HG02973 (cell line): Measurements from ENCODE around the gene CELA1.
"Not testable (repeated sequence)": the region's sequence is repeated elsewhere in the genome, so short reads cannot be mapped to it uniquely, and the experiment has no call there.

Source experiments
- ATAC-seq: cut with Tn5 transposase; IDR thresholded peaks from one replicate; pipeline ENCODE4 v1.9.1; 2021; ENCODE audit warnings: moderate library complexity; ENCODE audit not compliant: unreplicated experiment

The CELA1 gene

DNA sequence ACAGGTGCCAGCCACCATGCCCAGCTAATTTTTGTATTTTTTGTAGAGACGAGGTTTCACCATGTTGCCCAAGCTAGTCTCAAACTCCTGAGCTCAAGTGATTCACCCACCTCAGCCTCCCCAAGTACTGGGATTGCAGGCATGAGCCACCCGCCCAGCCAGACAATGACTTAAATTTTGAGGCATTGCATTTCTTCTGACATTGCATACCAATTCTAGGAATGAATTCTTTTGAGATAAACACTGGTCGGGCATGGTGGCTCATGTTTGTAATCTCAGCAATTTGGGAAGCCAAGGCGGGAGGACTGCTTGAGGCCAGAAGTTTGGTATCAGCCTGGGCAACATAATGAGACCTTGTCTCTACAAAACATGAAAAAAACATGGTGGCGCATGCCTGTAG lies 2.5 kb upstream of the CELA1 start:
- ATAC-seq, result no peak

DNA sequence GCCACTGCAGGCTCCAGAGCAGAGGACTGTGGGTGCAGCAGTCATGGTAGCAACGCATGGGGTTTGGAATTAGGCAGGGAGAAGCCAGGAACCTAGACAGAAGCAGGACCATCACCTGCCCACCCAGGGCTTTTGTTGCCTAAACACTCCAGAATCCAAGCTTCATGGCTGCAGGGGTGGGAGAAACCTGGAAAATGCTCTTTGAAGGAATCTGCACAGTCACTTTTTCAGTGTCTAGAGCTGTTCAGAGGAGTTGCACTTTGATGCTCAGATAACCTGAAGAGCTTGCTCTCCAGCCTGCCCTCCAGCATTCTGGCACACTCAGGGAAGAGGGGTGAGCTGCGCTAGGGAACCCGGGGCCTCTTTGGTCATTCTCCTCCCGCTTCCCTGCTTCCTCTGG lies 1.6 kb upstream of the CELA1 start:
- ATAC-seq, result no peak

DNA sequence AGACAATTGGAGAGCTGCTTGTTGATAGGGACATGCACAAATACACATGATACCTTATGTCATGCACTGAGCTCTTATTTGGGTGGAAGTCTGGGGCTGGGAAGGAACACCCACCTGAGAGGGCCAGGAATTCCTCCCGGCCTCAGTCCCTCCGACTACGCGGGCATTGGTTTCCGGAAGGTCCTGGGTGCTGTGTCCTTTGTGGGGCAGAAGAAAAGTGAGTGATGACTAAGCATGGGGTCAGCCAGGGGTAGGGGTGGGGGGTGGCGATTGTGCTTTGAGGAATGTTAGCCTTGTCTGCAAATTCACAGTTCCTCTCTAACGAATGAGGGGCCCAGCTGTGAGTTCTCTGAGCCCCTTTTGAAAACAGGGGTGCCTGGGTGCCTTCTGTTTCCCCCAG lies 798 bp downstream of the CELA1 start:
- no peak for ATAC-seq

GRCh38 chr12:51343201-51343600 lies 3.3 kb downstream of the CELA1 start:
- no peak for ATAC-seq

DNA sequence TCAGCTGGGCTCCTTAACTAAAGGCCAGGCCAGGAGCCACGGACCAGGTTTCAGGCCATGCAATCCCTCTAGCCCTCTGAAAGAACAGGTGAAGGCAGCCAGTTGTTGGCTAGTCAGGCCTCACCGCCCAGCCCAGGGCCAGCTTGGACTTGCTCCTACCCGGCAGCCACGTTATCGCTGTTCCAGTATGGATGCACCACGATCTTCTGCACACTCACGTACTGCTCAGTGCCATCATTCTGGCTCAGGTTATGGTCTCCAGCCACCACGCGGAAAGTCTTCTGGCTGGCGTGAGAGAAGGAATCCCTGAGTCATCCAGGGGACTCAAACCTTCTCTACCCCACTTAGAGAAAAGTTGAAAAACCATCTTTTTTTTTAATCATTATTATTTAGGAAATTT lies 4.1 kb downstream of the CELA1 start:
- ATAC-seq, result no peak

- ATAC-seq, result no peak
These were observed 5.0 kb downstream of the CELA1 start for GRCh38 chr12:51341251-51342007.

GRCh38 chr12:51339750-51340149 lies 6.7 kb downstream of the CELA1 start:
- no peak for ATAC-seq

DNA sequence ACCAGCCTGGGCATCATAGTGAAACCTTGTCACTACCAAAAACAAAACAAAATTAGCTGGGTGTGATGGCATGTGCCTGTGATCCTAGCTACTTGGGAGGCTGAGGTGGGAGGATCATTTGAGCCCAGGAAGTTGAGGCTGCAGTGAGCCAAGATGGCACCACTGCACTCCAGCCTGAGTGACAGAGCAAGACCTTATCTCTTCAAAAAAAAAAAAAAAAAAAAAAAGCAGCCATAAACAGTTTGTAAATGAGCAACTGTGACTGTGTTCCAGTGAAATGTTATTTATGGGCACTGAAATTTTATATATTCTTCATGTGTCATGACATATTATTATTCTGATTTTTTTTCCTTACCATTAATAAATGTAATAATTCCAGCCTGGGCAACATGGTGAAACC lies 9.1 kb downstream of the CELA1 start:
- not testable (repeated sequence) for ATAC-seq

GRCh38 chr12:51335931-51336330 lies 10.5 kb downstream of the CELA1 start:
- ATAC-seq, result no peak

- ATAC-seq, result no peak
These were observed 11.7 kb downstream of the CELA1 start for GRCh38 chr12:51334764-51335163.

DNA sequence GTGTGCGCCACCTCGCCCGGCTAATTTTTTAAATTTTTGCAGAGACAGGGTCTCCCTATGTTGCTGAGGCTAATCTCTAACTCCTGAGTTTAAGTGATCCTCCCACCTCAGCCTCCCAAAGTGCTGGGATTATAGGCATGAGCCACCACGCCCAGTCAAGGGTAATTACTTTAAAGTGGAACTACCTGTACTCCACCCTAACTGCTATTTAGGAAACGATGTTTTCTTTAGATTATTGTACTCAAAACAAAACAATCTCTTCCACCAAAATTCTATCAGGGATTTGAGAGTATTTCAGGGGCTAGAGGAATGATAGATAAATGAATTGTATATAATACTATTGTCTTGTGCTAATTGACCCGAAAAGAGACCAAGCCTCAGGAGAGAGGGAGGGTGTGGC lies 12.9 kb downstream of the CELA1 start:
- no peak for ATAC-seq

- no peak for ATAC-seq
These were observed 16.3 kb downstream of the CELA1 start for GRCh38 chr12:51330186-51330585.

- no peak for ATAC-seq
These were observed 16.7 kb downstream of the CELA1 start for GRCh38 chr12:51329742-51330141.

- no peak for ATAC-seq
These were observed 17.9 kb downstream of the CELA1 start for GRCh38 chr12:51328587-51328986.

DNA sequence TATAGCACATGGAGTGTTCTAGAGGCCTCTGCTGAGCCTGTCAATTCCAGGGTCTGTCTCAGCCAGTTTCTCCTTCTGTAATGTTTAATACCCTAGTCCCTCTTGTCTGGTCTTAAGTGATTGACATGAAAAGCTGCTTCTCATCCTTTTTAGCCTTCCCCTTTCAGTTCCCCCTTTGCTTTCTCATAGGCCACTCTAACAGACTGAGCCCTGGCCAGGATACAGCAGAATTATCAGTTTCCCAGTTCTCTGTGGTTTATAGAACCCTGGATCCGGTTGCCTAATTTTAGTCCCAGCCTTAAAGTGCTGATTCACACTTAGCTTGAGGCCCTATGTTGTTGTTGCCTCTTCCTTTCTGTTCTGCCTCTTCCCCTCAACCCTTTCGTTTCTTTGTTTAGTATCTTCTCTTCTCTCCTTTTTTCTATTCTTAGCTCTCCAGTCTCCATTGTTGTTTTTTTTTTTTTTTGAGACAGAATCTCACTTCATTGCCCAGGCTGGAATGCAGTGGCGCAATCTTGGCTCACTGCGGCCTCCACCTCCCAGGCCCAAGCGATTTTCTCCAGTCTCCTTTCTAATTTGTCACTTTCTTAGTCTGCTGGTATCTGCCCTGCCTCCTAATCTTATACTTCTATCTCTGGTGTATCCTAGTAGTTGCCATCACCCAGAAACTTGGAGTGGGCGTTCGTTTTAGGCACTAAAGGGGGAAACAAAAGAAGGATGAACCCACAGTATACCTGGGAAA lies 19.6 kb downstream of the CELA1 start:
- no peak for ATAC-seq

DNA sequence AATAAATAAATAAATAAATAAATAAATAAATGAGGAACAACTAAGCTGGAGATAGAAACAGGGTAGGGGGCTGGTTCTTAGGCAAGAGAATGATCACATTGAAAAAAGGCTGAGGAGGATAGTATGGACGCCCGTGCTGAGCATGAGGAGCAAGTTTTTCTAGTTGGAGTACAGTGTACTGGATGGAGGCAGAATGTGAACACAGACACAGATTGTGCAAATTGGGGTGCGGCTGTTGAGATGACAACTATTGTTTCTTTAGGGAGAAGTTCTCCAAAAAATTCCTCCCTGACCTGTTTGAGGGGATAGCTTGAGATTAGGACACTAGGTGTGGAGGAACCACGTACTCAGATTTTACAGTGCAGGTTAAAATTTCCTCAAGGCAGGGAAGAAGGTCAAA lies 21.5 kb downstream of the CELA1 start:
- no peak for ATAC-seq

- peak; percentile 49 for ATAC-seq
These were observed 22.2 kb downstream of the CELA1 start, which contains the start of gene BIN2 for GRCh38 chr12:51323966-51324895. Gene BIN2 (minus strand): TSS chr12:51324174. CDS start chr12:51324102, 72 bp downstream.

GRCh38 chr12:51323317-51323960 lies 23.0 kb downstream of the CELA1 start:
- ATAC-seq, result no peak

DNA sequence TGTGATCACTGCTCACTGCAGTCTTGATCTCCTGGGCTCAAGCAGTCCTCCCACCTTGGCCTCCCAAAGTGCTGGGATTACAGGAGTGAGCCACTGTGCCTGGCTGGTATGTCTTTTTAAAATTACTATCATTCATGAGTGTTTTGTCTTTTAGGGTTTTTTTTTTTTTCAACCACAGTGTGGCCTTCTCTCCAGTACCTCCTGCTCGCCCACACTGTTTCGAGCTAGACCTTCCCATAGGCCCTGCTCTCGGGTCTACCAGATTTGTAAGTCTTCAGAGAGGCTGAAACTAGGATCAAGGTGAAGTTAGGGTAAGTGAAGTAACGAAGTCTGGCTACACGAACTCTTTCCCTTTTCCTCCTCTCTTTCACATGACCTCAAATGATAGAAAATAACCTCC lies 24.0 kb downstream of the CELA1 start:
- no peak for ATAC-seq

DNA sequence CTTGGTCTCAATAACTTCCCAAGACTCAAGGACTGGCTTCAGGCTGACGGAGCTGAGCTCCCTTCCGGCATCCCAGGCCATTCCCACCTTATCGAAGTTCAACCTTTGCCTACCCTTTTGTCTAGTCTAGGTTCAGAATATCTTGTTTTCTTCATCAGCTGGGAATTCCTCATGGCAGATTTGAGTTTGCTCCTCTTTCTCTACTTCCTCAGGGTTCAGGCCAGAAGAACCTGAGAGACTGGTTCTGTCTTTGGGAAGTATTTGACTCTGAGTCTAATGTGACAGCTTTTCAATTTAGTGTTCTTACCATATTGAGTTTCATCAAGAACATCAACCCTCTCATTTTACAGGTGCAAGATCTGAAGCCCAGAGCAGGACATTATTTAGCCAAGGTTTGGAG lies 24.6 kb downstream of the CELA1 start:
- no peak for ATAC-seq
